Measurements from ENCODE around the gene HDAC8.

The HDAC8 gene

GRCh38 chrX:72306851-72307645 is 265.6 kb downstream of the HDAC8 start:
- peak overlapping the region; percentile 53 for H3K4me3 ChIP-seq (replicated peaks; ENCODE audit: low read depth, low read length)
- TF ChIP-seq CTCF (IDR thresholded peaks at IDR 0.05; ENCODE audit: low read length, missing control alignments), result no peak
- DNase-seq (ENCODE audit: low read depth), result peak; percentile 66

- TF ChIP-seq CTCF (IDR thresholded peaks at IDR 0.05; ENCODE audit: low read length, missing control alignments), result no peak
- peak overlapping the region; percentile 53 for H3K4me3 ChIP-seq (replicated peaks; ENCODE audit: low read depth, low read length)
- peak; percentile 5 for DNase-seq (ENCODE audit: low read depth)
Observed at GRCh38 chrX:72306085-72306801, 266.4 kb downstream of the HDAC8 start.

GRCh38 chrX:72305286-72306084 is 267.2 kb downstream of the HDAC8 start, which contains the start of gene CITED1:
TSS of gene CITED1 (minus strand) at chrX:72305914. CDS start at chrX:72302869, 3,045 bp downstream.
- DNase-seq (ENCODE audit: low read depth), result no peak

GRCh38 chrX:72304877-72305276 is 267.8 kb downstream of the HDAC8 start:
- H3K4me3 ChIP-seq (replicated peaks; ENCODE audit: low read depth, low read length), result peak overlapping the region; percentile 43
- DNase-seq (ENCODE audit: low read depth), result no peak
- TF ChIP-seq CTCF (IDR thresholded peaks at IDR 0.05; ENCODE audit: low read length, missing control alignments), result no peak

More at GRCh38 chrX:72305286-72306084, 267.2 kb downstream of the HDAC8 start, which contains the start of gene CITED1:
- no peak for TF ChIP-seq CTCF (IDR thresholded peaks at IDR 0.05; ENCODE audit: low read length, missing control alignments)
- peak within 1 kb of the TSS; percentile 53 for H3K4me3 ChIP-seq (replicated peaks; ENCODE audit: low read depth, low read length)

GRCh38 chrX:72301781-72302180 is 270.9 kb downstream of the HDAC8 start:
- no peak overlapping the region for H3K4me3 ChIP-seq (replicated peaks; ENCODE audit: low read depth, low read length)
- DNase-seq (ENCODE audit: low read depth), result no peak
- TF ChIP-seq CTCF (IDR thresholded peaks at IDR 0.05; ENCODE audit: low read length, missing control alignments), result no peak

GRCh38 chrX:72299891-72300630 is 272.6 kb downstream of the HDAC8 start:
- no peak overlapping the region for H3K4me3 ChIP-seq (replicated peaks; ENCODE audit: low read depth, low read length)
- TF ChIP-seq CTCF (IDR thresholded peaks at IDR 0.05; ENCODE audit: low read length, missing control alignments), result no peak
- no peak for DNase-seq (ENCODE audit: low read depth)

Measured in fibroblast of pulmonary artery (primary cell).